Activated CD4-positive, alpha-beta T cell treated with anti-CD3 and anti-CD28 coated beads, Interleukin-10, Interleukin-2, amounts not matched to agents 100 ng/mL and 50 ng/mL, durations not matched to agents 16 hours and 8 hours (primary cell): Measurements from ENCODE around the gene UGDH.
A peak's percentile ranks its signal among the peaks of the same experiment; 100 is the strongest.
"Not testable (repeated sequence)": the region's sequence is repeated elsewhere in the genome, so short reads cannot be mapped to it uniquely, and the experiment has no call there.

Source experiments
- DNase-seq: peaks from one replicate; pipeline ENCODE4 v3.0.0-alpha.2; 2020

UGDH gene

DNA sequence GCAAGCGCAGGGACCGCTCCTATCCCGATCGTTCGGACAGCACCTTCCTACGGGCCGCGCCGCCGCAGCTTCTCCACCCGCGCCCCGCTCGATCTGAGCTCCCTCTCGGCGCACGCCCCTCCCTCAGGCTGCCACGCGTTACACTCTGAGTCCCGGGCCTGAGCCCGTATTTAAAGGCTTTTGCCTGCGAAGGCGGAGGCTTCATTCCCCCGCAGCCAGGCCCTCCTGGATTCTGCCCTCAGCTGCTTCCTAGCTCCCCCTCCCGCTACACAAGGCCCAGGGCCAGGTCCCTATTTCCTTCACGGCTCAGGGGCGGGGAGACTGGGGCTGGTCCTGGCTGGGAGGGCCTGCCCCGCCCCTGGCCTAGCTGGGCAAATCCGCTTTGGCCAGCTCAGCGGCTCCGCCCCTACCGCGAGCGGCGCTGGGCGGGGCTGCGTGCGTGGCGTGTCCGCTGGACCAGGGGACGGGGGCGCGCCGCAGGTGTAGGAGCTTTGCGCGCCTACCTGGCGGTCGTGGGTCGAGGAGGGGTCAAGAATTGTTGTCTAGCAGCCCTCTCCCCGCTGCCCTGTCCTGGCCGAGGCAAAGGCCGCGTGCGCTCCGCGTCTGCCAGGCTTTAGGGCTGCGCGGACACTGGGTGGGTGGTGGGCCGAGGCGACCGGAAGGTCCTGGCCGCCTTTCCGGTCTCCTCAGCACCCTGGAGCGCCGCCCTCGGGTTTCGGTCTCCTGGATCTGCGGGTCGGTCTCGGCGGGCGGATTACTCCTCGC lies at the start of gene UGDH:
Gene UGDH, minus strand, starts transcription at position 144 of the 765 bp plus-strand sequence. CDS start 5,927 bp downstream, outside the sequence.
- DNase-seq: peak; percentile 96

GRCh38 chr4:39574946-39575345 lies 47.7 kb upstream of the UGDH start:
- no peak for DNase-seq

- DNase-seq: no peak
Observed at GRCh38 chr4:39571504-39571903, 44.3 kb upstream of the UGDH start.

DNA sequence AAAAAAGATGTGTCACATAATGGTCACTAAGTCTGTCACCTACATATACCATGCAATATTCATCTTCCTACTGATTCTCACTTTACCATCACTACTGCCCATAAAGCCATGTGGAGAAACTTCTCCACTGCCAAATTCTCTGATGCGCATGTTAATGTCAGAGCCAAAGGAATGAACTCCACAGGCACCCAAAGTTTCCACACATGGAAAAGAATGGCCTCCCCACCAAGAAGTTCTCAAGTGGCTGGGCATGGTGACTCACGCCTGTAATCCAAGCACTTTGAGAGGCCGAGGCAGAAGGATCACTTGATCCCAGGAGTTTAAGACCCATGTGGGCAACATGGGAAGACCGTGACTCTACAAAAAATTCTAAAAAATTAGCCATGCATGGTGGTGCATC lies 43.8 kb upstream of the UGDH start:
- DNase-seq: no peak

- no peak for DNase-seq
Observed at GRCh38 chr4:39569209-39569608, 42.0 kb upstream of the UGDH start.

DNA sequence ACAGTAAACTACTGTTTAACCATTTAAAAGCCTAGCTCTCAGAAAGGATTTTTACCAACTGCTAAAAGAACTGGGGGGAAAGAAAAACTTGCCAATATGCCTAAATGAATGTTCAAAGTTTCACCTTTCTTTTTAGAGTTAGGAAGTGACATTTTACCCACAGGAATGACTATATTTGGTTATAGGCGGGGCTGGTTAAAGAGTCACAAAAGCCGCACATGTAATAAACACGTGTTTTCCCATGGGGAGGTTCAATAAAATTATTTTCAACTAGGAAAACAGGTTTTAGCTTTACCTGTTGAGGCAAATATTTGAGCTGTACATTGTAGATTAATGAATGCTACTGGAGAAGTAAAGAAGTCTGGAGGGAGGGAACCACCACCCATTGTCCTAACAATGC lies 41.6 kb upstream of the UGDH start:
- peak; percentile 27 for DNase-seq

DNA sequence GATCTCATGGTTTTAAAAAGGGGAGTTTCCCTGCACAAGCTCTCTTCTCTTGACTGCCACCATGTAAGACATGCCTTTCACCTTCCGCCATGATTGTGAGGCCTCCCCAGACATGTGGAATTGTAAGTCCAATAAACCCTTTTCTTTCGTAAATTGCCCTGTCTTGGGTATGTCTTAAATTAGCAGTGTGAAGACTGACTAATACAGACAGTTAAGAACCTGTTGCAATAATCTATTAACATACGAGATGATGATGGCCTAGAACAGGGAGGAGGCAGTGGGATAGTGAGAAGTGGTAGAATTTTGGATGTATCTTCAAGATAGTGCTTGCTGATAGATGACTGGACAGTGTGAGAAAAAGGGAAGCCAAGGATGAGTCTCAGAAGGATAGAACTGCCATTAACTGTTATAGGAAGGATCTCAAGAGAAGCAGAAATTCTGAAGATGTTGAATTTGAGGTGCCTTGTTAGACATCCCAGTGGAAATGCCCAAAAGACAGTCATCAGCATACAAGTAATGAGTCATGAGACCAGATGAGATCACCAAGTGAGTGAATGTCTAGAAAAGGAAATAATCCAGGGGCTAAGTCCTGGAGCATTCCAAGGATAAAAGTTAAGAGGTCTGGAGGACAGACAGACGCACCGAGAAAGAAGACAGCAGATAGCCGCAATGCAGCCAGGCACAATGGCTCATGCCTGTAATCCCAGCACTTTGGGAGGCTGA lies 38.8 kb upstream of the UGDH start:
- DNase-seq: no peak

DNA sequence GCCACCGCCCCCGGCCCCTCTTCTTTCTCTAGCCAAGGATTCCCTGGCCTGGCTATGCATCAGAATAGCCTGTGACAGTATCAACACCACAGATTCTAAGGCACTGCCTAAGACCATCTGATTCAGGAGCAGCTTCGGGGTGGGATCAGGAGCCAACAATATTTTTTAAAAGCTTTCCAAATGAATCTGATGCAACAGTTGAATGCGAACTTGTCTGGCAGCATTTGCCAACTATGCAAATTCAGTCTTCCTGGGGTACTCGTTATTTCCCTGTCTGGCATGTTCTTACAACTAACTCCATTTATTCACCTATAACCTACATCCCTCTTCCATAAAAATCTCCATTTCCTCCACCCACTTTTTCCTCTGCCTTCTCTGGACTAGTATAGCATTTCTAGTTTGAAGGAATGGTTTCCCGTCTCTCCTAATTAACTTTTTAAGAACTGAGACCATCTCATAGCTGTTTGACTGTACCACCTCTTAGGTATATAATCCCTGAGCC lies 36.2 kb upstream of the UGDH start:
- DNase-seq: no peak

GRCh38 chr4:39562792-39563191 lies 35.6 kb upstream of the UGDH start:
- no peak for DNase-seq

DNA sequence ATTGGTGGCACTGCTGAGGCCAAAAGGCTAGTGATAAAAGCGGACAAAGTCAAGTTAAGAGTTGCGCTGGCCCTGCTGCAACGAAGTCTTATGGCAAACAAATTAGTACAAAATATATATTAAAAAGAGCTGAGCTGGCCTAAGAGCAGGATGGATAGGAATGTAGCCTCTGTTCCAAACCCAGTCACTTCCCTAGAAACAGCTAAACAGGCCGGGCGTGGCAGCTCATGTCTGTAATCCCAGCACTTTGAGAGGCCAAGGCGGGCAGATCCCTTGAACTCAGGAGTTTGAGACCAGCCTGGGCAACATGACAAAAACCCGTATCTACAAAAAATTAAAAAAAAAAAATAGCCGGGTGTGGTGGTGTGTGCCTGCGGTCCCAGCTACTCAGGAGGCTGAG lies 32.4 kb upstream of the UGDH start:
- DNase-seq: no peak

GRCh38 chr4:39555472-39555871 lies 28.2 kb upstream of the UGDH start:
- DNase-seq: no peak

- no peak for DNase-seq
Observed at GRCh38 chr4:39548425-39549067, 21.3 kb upstream of the UGDH start.

- no peak for DNase-seq
Observed at GRCh38 chr4:39544580-39545315, 17.5 kb upstream of the UGDH start.

DNA sequence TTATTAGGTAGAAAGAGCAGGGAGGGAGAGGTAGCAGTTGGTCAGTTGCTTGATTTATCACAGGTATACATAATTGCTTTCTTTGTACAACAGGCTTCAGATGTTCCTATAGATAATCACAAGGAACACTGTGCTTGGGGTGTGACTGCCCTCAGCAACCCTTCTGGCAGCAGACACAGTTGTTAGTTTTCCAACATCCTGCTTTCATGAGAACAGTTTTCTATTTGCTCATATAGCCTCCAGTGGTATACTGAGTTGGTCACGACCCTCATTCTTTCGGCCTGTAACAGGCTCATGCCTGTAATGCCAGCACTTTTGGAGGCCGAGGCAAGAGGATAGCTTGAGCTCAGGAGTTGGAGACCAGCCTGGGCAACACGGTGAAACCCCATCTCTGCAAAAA lies 16.8 kb upstream of the UGDH start:
- DNase-seq: not testable (repeated sequence)

DNA sequence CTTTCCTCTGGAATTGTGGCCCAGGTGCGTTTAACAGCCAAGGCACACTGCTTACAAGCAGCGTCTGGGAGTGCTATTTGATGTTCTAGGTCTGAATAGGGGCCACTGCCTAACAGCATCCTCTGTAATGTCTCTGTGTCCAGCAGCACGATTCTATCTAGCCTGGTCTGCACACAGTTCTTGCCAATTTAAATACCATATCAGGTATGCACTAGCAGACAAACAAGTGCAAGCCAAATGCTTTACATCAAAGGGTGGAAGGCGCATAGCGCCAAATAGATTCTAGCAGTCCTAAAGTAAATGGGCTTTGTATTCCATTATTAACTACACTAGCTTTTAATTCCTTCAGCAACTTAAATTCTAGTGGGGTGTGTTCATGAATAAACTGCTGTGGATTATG lies 15.8 kb upstream of the UGDH start:
- no peak for DNase-seq

GRCh38 chr4:39542611-39543012 lies 15.4 kb upstream of the UGDH start:
- no peak for DNase-seq

- DNase-seq: no peak
Observed at GRCh38 chr4:39541987-39542610, 14.9 kb upstream of the UGDH start.

DNA sequence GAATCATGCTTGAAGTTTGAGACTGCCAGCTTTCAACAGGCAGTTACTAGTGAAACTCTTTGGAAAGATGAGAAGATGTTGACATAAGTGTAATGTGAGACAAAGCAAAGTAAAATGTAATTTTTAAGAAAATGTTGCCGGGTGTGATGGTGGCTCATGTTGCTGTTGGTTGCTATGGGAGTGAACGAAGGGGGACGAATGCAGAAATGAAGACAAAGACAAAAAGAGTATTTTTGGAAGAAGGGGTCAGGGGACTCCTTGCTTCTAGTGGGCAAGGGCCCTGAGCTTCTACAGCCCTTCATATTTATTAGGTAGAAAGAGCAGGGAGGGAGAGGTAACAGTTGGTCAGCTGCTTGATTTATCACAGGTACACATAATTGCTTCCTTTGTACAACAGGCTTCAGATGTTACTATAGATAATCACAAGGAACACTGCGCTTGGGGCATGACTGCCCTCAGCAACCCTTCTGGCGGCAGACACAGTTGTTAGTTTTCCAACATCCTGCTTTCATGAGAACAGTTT lies 11.9 kb upstream of the UGDH start:
- no peak for DNase-seq

- DNase-seq: no peak
Observed at GRCh38 chr4:39533541-39533940, 6.3 kb upstream of the UGDH start.

DNA sequence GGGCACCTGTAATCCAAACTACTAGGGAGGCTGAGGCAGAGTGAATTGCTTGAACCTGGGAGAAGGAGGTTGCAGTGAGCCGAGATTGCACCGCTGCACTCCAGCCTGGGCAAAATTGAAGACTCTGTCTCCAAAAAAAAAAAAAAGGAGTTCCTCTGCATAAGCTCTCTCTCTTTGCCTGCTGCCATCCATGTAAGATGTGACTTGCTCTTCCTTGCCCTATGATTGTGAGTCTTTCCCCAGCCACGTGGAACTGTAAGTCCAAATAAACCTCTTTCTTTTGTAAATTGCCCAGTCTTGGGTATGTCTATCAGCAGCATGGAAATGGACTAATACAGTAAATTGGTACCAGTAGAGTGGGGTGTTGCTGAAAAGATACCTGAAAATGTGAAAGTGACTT lies 5.0 kb upstream of the UGDH start:
- not testable (repeated sequence) for DNase-seq

DNA sequence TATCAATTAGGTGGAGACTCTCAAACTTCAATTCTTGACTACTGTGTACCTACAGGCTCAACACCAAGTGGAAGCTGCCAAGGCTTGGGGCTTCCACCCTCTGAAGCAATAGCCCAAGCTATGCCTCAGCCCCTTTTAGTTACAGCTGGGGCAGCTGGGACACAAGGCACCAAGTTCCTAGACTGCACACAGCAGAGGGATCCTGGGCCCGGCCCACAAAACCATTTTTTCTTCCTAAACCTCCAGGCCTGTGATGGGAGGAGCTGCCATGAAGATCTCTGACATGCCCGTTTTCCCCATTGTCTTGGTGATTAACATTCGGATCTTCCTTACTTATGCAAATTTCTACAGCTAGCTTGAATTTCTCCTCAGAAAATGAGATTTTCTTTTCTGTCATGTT lies 3.4 kb upstream of the UGDH start:
- no peak for DNase-seq

DNA sequence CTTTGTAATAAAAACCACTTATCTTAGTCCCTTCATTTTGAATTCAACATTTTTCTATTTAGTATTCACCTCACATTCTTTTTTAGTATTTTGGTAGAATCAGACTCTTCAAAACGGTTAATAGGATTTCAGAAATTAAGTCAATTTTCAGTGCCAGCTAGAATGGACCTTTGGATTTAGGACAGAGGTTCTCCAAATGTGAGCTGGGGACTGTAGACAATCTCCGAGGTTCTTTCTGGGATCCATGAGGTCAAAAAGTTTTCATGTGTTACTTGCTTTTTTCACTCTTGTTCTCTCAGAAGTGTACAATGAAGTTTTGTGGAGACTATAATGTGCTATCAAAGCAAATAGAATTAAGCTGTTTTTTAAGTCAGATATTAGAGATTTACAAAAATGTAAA lies 2.3 kb upstream of the UGDH start:
- no peak for DNase-seq
